Adrenal gland (tissue), 12 donors: Measurements from ENCODE around the gene SMG6. TPM values are rescaled to one million over a fixed set of nuclear protein-coding genes. Genes with fewer than 3 reads are reported as not detected.

ENCODE experiments used
- DNase-seq, 7 donors: peaks; one replicate each; pipeline ENCODE4 v3.0.0-alpha.2; 2019 to 2020
- H3K27ac ChIP-seq, 5 donors: fragments of 200-600 bp; sonication (generic) in 4 of 5; 1 replicate in 3 of 5; 2 replicates in 2 of 5; pipeline versions ENCODE4 v1.5.1 to v1.8.0; 2016 to 2020; ENCODE audit warnings: mild to moderate bottlenecking in 1 of 5
- H3K27me3 ChIP-seq: fragments of 200-600 bp; 2 replicates; pipeline ENCODE4 v1.8.0; 2021
- H3K36me3 ChIP-seq, 2 donors: fragments of 200-600 bp; replicated peaks in 1 of 2; 1 replicate in 1 of 2; 2 replicates in 1 of 2; pipeline versions ENCODE4 v1.5.1 to v1.8.0; 2018 to 2022
- H3K4me1 ChIP-seq, 2 donors: fragments of 200-600 bp; replicated peaks in 1 of 2; 1 replicate in 1 of 2; 2 replicates in 1 of 2; pipeline versions ENCODE4 v1.5.1 to v1.8.0; 2018 to 2021
- H3K4me3 ChIP-seq, 4 donors: fragments of 200-600 bp; sonication (generic) in 3 of 4; one replicate each; pipeline ENCODE4 v1.5.1; 2016 to 2018
- H3K9me3 ChIP-seq, 3 donors: fragments of 200-600 bp; sonication (generic) in 1 of 3; replicated peaks in 1 of 3; 1 replicate in 2 of 3; 2 replicates in 1 of 3; pipeline versions ENCODE4 v1.5.1 to v1.8.0; 2016 to 2021
- POLR2A ChIP-seq, 2 donors: fragments of 450-650 bp; IDR thresholded peaks; one replicate each; pipeline ENCODE4 v1.6.1; 2017; ENCODE audit warnings: antibody characterized with exemption in 2 of 2, mild to moderate bottlenecking in 2 of 2, moderate library complexity in 1 of 2
- WGBS, 4 donors: extraction: QIAGEN DNeasy Blood & Tissue Kit in 2 of 4; methylation state at CpG; one replicate each; pipeline versions ENCODE4 v1.1.5 to v1.1.7; 2013 to 2017; 5-methylcytosine and 5-hydroxymethylcytosine counted together
- intact Hi-C, 2 donors: fragments of 100-400 bp; cut with DNase I; formaldehyde crosslinking; loops; one replicate each; pipeline versions ENCODE4 v1.14.1 to v1.15.0; 2022 to 2023
- microRNA counts, 2 donors: library from miRNA; unstranded; fragments of <30 nt; microRNA quantifications; one replicate each; lab custom pipeline; 2016
- microRNA-seq, 3 donors: library from miRNA; unstranded; fragments of <30 nt; microRNA quantifications; one replicate each; pipeline ENCODE4, GENCODE V29; 2017 to 2020
- polyA plus RNA-seq, 3 donors: library from polyadenylated mRNA; stranded (reverse); fragments of 200-250 nt in 2 of 3; fragments of 350-450 nt in 1 of 3; fragmentation: Illumina TruSeq in 1 of 3; extraction: RNeasy Lipid Tissue Mini Kit (QIAGEN cat#74804) in 1 of 3; gene quantifications; one replicate each; pipeline ENCODE4 v1.2.3, GENCODE V29; 2013 to 2014
- small RNA-seq, 2 donors: library from RNA; depleted of rRNA; stranded (forward); fragments of <200 nt; gene quantifications; one replicate each; pipeline ENCODE3, GENCODE V24; 2016
- total RNA-seq, 9 donors: library from RNA; depleted of rRNA in 4 of 9; stranded (reverse); fragments of >200 nt in 4 of 9; fragments of 120-200 nt in 1 of 9; fragmentation: NEBNext Ultra II Directional in 1 of 9; extraction: Animal tissue kit (Norgen Biotek cat#: 25700) in 1 of 9; gene quantifications; one replicate each; pipeline versions ENCODE4 v1.1.0 to v1.2.4, GENCODE V29; 2013 to 2023
- TF ChIP-seq, protein P1 (sequence below), 6 experiments: fragments of 450-650 bp in 4 of 6; fragments of 200-600 bp in 2 of 6; sonication (generic) in 1 of 6; IDR thresholded peaks; 1 replicate in 5 of 6; 2 replicates in 1 of 6; pipeline versions ENCODE4 v1.5.1 to v1.8.0; 2016 to 2021; ENCODE audit warnings: antibody characterized with exemption in 6 of 6, mild to moderate bottlenecking in 2 of 6, moderate library complexity in 1 of 6
- donor health status: healthy with polysubstance abuse.
- donor health status: Bipolar disorder and iron deficiency.
- donor health status: DM: yes; HTN: yes; CAD: no.
- donor health status: DM: no; HTN: no; CAD: no.
- donor health status: DM: no; HTN: no; CAD: no.
- donor health status: DM: yes; HTN: yes; CAD: no.

SMG6 gene
- total and polyA plus RNA-seq, 12 donors, result 15.9 to 85.1 (median 44.0) TPM

- Histone ChIP-seq H3K27ac (peak overlapping the region in 2 of 5 donors; percentile 28 to 41), H3K9me3 (no peaks in the 10 kb centered on the region), H3K4me3 (no peak overlapping the region), H3K27me3 (no peaks in the 10 kb centered on the region), H3K36me3 (no peaks in the 10 kb centered on the region), H3K4me1 (peaks cover 2 to 18% of the 10 kb centered on the region in 2 donors)
- TF ChIP-seq, protein P1, sequence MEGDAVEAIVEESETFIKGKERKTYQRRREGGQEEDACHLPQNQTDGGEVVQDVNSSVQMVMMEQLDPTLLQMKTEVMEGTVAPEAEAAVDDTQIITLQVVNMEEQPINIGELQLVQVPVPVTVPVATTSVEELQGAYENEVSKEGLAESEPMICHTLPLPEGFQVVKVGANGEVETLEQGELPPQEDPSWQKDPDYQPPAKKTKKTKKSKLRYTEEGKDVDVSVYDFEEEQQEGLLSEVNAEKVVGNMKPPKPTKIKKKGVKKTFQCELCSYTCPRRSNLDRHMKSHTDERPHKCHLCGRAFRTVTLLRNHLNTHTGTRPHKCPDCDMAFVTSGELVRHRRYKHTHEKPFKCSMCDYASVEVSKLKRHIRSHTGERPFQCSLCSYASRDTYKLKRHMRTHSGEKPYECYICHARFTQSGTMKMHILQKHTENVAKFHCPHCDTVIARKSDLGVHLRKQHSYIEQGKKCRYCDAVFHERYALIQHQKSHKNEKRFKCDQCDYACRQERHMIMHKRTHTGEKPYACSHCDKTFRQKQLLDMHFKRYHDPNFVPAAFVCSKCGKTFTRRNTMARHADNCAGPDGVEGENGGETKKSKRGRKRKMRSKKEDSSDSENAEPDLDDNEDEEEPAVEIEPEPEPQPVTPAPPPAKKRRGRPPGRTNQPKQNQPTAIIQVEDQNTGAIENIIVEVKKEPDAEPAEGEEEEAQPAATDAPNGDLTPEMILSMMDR (IDR thresholded peaks at IDR 0.05), result no peak
- TF ChIP-seq POLR2A (IDR thresholded peaks at IDR 0.05), result no peak
- DNase-seq, result no peak
- WGBS, 4 donors, result 92 to 96% (median 93%) methylated on average over 4 of the region's 4 CpGs
- intact Hi-C loops, result no loop called here
Measured at GRCh38 chr17:2012499-2012898, 291.1 kb downstream of the SMG6 start.

GRCh38 chr17:2011411-2012371 lies 291.9 kb downstream of the SMG6 start:
- DNase-seq, result no peak

More at GRCh38 chr17:2011411-2012371, 291.9 kb downstream of the SMG6 start:
- Histone ChIP-seq H3K36me3 (no peaks in the 10 kb centered on the region), H3K9me3 (no peaks in the 10 kb centered on the region), H3K4me3 (no peak overlapping the region), H3K27me3 (no peaks in the 10 kb centered on the region), H3K27ac (peak overlapping the region in 2 of 5 donors; percentile 28 to 41), H3K4me1 (peaks cover 7 to 20% of the 10 kb centered on the region in 2 donors)
- no peak for TF ChIP-seq POLR2A (IDR thresholded peaks at IDR 0.05)
- TF ChIP-seq, protein P1 (IDR thresholded peaks at IDR 0.05), result no peak
- intact Hi-C loops, result no loop called here
- WGBS, 4 donors, result 56 to 70% (median 57%) methylated on average over 18 to 24 of the region's 24 CpGs

MicroRNAs within 50 kb of the gene (microRNA counts, 767-probe panel; counts per million panel counts)
- 5,326 to 6,815 counts per million in 2 donors for microRNA hsa-miR-132-3p (lab: Ali Mortazavi, UCI)
- 0 counts per million in 2 donors for microRNA hsa-miR-212-3p (lab: Ali Mortazavi, UCI)

Small RNA genes lying within 50 kb of the gene (microRNA-seq; reads per million reads assigned to microRNA genes)
- gene MIR132 (1,632 to 3,669 (median 2,669) reads per million in 3 donors), gene MIR212 (85.1 to 129 (median 110) reads per million in 3 donors)

Small RNA genes lying within 50 kb of the gene (small RNA-seq; reads per million reads assigned to genes)
- gene AC090617.6, result 0 reads per million in 2 donors
- gene AC090617.7, result 0 reads per million in 2 donors
- gene AC090617.8, result 0 reads per million in 2 donors
- 0 reads per million in 2 donors for gene AC090617.9
- 17.1 to 24.4 reads per million in 2 donors for gene MIR132
- 12.0 to 21.9 reads per million in 2 donors for gene MIR212
- 0 reads per million in 2 donors for gene OVCA2
- gene RN7SL624P, result 0 reads per million in 2 donors
- gene SNORD91A, result 2,915 to 3,117 reads per million in 2 donors
- gene SNORD91B, result 247 to 362 reads per million in 2 donors

Other genes with a start within 250 kb of the SMG6 start
- 10 to 100 TPM in 7 of 9 donors, 1 to 10 TPM in 2; 4.3 to 61.8 (median 30.6) TPM for gene HIC1, start 248.7 kb downstream of the SMG6 start, total RNA-seq
- gene HIC1, start 248.7 kb downstream of the SMG6 start, polyA plus RNA-seq, result 10 to 100 TPM in 1 of 3 donors, 1 to 10 TPM in 1, under 1 TPM in 1; 0.92 to 16.7 (median 7.7) TPM
- 10 to 100 TPM in 8 of 9 donors, 1 to 10 TPM in 1; 9.3 to 58.6 (median 18.2) TPM for gene SRR, start 165 bp upstream of the SMG6 start, total RNA-seq
- gene SRR, start 165 bp upstream of the SMG6 start, polyA plus RNA-seq, result 10 to 100 TPM in 1 of 3 donors, 1 to 10 TPM in 2; 3.8 to 18.0 (median 4.3) TPM
- gene TSR1, start 32.7 kb upstream of the SMG6 start, total RNA-seq, result 10 to 100 TPM; 19.7 to 74.6 (median 26.5) TPM
- gene TSR1, start 32.7 kb upstream of the SMG6 start, polyA plus RNA-seq, result 10 to 100 TPM; 12.7 to 29.7 (median 13.6) TPM
- gene SGSM2, start 33.7 kb upstream of the SMG6 start, total RNA-seq, result 10 to 100 TPM; 31.3 to 71.8 (median 47.6) TPM
- gene SGSM2, start 33.7 kb upstream of the SMG6 start, polyA plus RNA-seq, result 100 to 1,000 TPM in 2 of 3 donors, 10 to 100 TPM in 1; 16.3 to 393 (median 175) TPM
- gene MNT, start 97.3 kb upstream of the SMG6 start, total RNA-seq, result 10 to 100 TPM in 7 of 9 donors, 1 to 10 TPM in 2; 3.5 to 43.9 (median 20.5) TPM
- 10 to 100 TPM in 1 of 3 donors, 1 to 10 TPM in 2; 4.9 to 30.6 (median 7.7) TPM for gene MNT, start 97.3 kb upstream of the SMG6 start, polyA plus RNA-seq
- gene METTL16, start 208.1 kb upstream of the SMG6 start, total RNA-seq, result 10 to 100 TPM; 15.3 to 94.7 (median 32.6) TPM
- 10 to 100 TPM; 27.2 to 36.2 (median 33.9) TPM for gene METTL16, start 208.1 kb upstream of the SMG6 start, polyA plus RNA-seq